COLO668 (cell line): ENCODE measurements around the gene COL17A1.

Source experiments
- DNase-seq: peaks from one replicate; lab custom pipeline; 2025; ENCODE audit not compliant: unreplicated experiment; lab: John Stamatoyannopoulos, UW

The COL17A1 gene

DNA sequence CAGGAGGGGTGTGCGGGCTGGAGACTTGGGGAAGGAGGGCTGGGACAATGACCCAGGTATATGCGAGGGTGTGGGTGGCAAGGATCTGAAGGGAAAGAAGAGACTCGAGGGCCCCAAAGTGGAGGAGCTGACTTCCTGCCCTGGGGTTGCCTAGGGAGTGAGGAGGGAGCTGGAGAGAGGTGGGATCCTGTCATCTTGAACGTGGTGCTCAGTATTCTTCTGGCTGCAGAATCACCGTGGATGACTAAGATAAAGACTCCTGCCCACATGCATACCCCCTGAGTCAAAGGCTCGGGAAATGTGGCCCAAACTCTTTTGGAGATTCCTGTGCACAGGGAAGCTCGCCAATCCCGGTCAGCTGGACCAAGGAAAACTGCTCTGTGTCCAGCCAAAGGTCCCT is 31.2 kb downstream of the COL17A1 start:
- no peak for DNase-seq

DNA sequence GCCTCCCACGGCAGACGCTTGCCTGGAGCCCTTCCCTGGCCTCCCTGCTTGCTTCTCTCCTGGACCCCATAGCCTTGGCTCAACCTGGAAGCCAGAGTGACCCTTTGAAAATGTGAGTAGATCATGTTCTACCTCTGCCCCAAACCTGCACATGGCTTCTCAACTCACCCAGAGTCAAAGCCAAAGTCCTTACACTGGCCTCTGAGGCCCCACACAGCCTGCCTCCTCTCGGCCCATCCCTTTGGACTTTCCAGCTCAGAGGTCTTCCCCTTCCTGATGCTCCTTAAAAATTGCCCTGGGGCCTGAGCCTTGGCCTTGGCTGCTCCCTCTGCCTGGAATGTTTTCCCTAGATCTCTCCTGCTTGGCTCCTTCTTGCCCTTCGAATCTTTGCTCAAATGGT is 32.5 kb downstream of the COL17A1 start:
- DNase-seq = no peak

DNA sequence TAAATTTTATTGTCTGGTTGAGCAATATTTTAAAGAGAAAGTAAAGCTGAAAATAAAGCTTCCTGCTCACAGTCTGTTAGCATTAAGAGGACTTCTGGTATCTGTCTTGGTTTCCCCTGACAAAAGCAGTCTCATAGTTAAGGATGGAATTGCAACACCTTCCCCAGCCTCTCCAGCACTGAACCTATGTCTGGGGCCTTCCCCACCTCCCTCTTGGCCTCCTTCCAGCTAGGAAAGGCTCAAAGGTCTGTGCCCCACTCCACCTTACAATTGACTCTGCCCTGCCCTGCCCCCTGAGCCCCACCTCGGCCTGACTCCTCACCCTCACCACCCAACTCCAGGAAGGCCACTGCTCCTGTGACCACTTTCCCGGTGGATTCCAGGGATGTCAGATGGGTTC is 33.2 kb downstream of the COL17A1 start:
- no peak for DNase-seq

DNA sequence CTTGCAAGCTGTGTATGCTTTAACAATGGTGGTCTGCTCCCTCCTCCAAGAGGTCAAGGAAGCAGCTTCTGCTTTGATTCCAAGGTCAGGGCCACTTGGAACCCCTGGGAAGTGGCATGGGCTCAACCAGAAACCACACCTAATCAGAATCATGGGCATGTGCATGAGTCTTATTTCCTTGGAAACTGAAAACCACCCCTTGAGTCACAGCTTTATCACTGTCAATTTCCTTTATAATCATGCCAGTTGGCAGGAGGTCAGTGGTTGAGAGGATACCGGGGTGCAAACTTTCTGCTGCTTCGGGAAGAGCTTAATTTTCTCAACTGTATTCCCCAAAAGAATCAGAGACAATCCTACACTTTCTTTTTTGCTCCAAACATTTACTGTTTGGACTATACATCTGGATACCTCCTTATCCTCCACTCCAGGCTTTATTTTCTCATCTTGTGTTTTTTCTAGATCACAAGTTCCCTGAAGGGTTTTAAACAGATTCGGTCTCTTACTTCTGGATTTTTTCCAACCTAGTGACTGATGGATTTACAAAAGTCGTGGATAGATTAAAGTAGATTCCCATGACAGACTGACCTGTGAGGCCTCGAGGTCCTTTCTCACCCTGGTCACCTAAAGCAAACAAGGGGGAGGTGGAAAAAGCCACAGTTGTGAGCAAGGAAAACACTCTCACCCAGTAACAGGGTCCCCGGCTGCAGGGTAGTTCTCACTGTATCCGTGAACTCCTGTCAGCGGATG is 36.0 kb downstream of the COL17A1 start:
- DNase-seq = no peak

DNA sequence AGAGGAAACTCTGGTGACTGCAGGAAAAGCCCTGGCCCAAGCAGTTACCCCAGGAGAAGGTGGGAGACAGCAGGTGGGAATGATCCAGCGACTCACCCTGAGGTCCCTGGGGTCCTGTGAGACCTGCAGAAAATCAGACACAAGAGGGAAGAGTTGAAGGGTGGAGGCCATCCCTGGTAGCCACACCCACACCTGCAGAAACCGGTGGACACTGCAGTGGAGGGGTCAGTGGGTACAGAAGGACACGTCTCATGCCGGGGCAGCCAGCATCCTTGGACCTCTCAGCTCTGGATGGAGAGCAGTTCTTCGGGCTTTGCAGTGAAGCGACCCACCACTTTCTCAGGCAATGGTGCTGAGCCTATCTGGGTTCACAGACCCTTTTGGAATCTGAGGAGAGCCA is 39.0 kb downstream of the COL17A1 start:
- no peak for DNase-seq

DNA sequence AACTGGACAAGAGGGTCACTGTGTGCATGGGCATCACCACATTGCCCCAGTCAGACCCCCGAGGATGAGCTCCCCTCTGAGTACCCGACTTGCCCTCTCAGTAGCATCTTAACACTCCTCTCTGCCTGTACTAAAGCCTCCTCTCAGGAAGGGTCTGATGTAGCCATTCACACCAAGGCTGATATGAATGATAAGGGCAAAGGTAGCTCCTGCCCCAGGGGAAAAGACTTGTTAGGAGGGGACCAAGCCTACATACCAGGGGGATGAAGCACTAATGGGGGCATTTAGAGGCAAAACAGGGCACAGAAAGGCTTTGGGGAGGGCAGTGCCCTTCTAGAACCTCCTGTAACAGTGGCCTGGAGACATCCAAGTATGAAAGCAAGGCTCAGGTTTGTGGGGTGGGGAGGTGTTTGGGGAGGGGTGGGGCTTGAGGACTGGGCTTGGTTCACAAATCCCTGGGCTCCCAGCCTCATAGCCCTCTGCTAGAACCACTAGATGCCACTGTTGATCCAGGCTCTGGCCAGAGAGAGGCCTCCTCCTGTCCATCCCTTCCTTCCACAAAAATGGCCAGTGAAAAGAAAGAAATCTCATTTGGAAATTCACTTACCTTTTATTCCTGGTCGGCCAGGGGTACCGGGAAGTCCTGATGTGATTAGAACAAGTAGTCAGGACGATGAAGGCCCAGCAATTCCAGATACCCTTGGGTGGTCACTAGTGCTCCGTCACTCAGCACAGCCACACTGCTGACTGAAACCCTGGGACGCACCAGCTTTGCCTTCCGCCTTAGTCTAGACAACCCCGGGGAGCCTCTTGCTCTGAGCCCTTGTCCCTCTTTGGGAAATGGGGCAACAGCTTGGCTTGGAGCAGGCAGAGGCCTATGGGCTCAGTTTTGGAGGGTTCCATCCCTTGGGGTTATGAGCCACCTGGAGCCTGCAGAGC is 40.3 kb downstream of the COL17A1 start:
- peak; percentile 36 for DNase-seq

DNA sequence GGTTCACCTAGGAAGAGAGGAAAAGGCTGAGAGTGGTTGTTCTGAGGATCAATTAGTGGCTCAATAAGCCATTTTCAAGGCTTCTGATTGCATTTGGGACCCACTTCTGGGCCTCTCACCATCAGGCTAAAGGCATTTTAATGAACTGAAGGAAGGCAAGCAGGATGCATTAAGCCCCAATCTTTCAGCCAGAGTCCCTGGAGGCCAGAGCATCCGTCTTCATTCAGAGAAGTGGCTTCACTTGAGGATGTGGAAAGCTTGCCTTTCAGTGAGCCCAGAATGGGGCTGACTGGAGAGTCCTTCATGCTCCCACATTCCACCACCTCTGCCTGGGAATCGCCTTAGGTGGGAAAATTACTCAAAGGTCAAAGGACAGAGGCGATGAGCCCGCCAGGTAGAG is 41.8 kb downstream of the COL17A1 start:
- no peak for DNase-seq

DNA sequence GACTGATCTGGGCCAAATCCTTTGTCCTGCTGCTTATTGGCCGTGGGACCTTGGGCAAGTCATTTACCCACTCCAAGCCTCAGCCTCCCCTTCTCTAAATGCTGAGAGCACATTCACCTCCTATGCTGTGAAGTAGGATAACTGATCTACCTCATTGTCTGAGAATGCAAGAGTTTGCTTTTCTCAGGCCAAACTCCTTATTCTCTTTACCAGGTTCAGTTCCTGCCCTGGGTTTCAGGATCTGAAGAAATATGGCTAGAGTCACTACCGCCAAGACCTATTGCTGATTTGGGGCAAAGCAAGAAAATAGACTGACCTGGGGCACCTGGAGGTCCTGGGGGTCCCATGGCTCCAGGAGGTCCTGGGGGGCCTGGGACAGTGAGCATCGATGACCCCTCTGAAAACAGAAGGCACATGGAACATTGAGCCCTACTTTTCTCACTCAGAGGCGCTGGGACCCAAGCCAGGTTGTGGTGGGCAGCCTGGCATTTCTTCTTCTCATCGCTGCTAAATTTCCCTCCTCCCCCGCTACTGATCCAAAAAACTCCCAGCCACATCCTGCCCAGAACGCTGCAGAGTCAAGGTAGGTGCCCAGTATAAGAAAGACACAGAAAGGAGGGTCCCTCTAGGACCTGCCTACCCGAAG is 42.4 kb downstream of the COL17A1 start:
- DNase-seq = no peak

DNA sequence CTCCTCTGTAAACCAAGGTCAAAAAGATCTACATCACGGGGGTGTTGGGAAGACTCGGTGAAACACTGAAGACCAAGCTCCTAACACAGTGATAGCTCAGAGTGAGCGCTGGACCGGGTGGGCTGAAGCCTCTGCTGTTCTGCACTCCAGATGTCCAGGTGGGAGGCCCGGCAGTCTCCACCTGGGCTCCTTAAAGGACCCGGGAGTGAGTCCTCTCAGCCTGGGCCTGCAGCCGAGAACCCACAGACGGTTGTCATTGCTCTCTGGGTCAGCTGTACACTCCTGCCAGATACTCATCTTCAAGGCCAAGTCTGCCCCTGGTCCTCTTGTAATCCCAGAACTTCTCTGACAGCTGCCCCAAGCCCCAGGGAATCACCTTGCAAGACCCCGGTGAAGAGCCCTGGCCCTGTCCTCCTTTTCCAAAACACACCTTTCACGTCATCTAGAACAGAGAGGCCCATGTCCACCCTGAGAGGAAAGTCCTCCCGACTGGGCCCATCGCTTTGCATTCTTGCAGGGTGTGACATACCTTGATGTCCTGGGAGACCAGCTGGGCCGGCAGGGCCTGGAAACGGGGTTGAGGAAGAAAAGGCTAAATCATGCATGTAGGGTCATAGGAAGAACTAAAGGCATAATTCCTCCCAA is 43.7 kb downstream of the COL17A1 start:
- DNase-seq = no peak

DNA sequence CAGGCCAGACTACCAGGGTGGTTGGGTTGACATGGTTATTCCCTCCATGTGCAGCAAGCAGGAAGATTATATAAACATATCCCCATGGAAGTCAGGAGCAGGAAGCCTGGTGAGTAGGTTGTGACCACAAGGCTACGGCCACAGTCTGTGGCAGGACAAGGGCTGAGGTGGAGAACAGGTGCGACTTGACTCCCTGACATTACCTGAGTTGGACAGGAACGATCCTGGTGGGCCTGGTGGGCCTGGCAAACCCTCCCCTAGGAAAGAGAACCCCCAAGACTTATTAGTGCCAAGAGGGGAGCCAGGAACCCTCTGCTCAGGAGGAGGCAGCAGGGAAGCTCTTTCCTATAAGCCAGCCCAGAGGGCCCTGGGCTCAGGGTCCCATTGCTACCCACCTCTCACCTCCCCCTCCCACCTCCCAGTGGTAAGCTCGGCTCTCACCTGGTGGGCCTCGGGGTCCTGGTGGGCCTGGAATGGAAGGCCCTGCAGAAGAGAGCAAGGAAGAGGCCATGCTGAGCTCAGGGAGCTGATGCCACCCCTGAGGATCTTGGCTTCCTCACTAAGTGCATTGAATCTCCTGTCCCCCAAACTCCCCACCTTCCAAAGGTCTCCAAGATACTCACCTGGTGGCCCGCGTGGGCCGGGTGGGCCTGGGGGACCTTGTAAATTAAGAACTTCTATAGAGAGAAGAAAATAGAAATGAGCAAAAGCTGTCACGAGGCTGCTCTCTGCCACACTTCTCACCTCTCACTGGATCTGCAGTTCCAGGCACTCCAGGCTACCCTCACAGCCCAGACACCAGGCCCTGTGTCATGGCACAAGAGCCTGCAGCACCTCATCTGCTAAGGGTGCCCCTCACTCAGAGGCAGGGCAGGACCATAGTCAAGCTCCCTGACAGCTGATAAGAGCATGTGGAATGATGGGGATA is 44.6 kb downstream of the COL17A1 start:
- DNase-seq = no peak

DNA sequence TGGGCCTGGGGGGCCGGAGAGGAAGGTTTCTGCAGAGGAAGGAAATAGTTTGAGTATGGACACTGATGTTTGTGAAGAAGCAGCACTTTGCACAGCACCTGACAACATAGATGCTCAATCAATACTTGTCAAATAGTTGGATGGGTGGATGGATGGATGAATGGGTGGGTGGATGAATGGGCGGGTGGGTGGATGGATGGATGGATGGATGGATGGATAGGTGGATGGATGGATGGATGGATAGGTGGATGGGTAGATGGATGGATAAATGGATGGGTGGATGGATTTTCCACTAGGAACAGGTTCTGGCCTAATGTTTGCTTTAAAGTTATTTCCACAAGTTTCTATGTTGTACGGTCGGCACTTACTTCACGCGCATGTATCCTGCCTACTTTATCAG is 45.3 kb downstream of the COL17A1 start:
- no peak for DNase-seq

DNA sequence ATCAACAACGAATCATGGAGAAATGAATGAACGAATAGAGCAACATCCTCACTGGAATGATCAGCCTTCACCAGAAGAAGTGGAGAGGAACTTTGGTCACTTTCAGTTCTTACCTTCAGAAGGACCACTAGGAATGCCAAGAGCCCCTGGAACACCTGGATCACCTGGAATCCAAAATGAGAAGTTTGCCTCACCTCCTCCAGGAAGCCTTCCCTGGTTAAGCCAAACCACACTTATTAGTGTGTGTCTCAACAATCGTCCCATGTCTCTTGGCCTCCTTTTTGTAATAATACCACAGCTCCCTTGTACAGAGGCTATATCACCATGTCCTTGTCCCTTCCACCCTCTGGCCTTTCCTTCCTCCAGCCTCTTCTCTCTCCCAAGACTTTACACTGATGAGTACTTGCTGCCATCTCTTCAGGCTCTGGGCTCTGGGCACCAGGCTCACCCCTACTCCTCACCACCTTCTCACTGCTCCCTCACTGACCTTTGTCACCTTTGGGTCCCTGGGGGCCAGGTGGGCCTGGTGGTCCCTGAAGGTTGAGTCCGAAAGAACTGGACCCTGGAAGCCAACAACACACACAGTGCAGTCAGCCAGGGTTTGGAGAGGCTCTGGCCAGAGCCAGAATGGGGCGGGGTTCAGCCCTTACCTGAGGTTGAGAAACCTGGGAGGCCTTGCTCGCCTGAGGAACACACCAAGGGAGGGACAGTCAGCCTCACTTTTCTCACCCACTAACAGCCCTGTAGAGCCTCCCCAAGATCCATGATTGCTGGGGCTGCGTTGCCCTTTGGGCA is 46.5 kb downstream of the COL17A1 start:
- DNase-seq = no peak

DNA sequence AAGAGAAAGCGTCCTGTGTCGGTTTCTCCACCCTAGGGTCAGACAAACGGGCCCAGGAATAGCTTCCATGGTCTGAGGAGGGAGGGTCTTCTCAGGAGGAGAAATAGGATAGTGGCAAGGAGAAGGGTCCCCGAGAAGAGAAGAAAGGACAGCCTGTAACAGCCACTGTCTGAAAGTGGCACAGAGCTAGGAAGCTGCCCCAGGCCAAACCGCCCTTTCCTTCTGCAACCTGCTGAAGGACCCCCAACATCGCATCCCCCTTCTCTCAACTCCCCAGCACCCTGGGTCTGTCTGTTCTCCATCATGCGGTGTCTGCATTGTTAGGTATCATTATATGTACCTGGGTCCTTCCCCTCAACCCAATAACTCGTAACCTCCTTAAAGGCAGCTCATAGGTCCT is 47.1 kb downstream of the COL17A1 start:
- no peak for DNase-seq

DNA sequence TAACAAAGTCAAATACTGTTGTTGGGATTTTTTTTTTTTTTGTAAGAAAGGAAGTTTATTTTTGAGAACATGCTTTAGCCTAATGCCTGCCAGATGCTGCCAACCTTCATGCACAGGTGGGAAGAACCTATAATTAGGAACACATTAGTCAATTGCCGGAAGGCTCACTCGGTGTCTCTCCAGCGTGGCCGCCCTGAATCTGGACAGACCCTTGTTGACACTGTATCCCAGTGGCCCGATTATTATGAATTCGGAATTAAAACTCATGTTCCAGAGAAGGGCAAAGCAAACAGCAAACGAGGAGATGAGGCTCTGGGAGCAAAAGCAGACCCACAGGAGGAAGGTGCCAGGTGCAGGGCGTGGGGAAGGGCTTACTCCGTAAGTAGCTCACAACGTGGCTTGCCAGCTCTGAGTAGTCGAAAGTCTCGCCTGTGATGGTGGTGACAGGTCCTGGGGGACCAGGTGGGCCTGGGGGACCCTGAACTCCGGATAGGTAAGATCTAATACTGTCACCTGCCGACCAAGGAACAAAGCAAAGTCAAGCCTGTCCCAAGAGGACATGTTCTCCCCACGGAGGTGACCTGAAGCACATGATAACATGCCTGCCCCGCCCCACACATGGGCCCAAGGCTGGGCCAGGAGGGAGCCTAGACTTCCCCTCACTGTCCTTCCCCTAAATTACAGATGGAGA is 48.3 kb downstream of the COL17A1 start:
- no peak for DNase-seq

DNA sequence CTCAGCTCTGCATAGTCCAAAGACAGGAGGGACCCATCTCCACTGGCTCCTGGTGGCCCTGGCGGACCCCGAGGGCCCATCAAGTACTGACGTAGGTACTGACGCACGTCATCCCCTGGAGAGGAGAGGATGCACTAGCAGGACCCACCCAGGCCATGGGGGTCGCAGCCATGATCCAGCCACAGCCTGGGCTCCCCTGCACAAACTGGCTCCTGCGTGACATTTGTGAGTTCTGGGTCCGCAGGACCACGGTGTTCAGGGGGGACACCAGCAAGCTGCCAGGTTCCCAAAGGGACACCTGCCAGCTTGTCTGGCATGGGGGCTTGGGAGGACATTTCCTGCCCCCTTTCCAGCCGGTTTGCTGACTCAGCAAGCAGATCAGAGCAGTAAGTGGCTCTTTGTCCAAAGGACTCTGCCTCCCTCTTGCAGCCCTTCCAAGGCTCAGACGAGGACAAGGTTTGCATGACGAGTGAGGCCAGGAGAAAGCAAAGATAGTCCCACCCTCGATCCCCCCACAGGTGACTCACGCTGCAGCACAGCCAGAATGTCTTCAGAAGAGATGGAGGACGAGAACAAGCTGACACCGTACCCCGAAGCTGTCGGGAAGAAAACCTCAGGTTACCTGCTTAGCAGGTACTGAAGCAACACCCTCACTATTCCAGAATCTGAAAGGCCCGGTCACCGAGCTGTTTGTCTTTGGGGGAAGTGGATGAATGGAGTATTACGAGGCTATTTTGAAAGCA is 49.0 kb downstream of the COL17A1 start:
- no peak for DNase-seq

DNA sequence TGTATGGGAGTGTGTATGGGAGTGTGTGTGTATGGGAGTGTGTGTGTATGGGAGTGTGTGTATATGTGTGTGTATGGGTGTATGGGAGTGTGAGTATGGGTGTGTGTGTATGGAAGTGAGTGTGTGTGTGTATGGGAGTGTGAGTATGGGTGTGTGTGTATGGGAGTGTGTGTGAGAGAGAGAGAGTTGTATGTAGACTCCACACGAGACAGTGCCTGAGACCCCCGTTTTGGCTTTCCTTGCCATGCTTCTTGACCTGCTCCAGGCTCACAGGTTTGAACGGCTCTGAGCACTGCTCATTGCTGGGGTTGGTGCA is 49.7 kb downstream of the COL17A1 start:
- no peak for DNase-seq

DNA sequence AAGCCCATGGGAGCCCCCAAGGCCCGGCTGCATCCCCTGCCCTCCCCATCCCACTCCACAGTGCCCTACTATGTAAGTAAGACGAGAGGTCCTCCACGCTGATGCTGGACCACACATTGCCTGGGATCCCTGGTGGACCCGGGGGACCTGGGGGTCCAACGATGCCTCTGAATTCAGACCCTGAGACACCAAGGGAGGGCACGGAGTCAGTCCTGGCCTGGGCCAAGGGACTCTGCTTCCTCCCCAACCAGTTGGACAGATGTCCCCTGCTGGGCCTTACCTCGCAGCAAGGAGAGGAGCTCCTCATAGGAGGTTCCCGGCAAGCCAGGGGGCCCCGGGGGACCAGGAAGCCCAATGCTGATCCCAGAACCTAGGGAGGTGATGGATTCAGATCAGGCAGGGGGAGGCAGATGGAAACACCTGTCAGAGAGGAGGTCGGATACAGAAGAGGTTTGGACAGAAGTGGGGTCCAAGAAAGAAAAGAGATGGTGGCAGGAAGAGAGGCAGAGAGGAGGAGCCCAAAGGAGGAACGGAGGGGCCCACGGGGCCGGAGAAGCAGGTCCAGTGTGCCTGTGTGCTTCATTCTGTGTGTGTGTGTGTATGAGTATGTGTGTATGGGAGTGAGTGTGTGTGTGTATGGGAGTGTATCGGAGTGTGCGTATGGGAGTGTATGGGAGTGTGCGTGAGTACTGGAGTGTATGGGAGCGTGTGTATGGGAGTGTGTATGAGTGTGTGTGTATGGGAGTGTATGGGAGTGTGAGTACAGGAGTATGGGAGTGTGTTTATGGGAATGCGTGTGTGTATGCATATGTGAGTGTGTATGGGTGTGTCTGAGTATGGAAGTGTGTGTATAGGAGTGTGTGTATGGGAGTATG is 50.2 kb downstream of the COL17A1 start:
- DNase-seq = no peak
